Upper lobe of right lung (tissue), 1 donor: ENCODE results near the gene BTG2. TPM values are rescaled to one million over a fixed set of nuclear protein-coding genes. Genes with fewer than 3 reads are reported as not detected.

Experiments
- ATAC-seq: fragments of 200-7000 bp; cut with Tn5 transposase; one replicate; pipeline ENCODE4 v1.9.1; 2020; ENCODE audit warnings: mild to moderate bottlenecking, moderate library complexity
- DNase-seq: peaks from one replicate; pipeline ENCODE4 v3.0.0-alpha.2; 2020
- H3K27ac ChIP-seq: fragments of 200-600 bp; one replicate; pipeline ENCODE4 v1.8.0; 2022
- H3K27me3 ChIP-seq: fragments of 200-600 bp; one replicate; pipeline ENCODE4 v1.8.0; 2022; ENCODE audit warnings: mild to moderate bottlenecking
- H3K36me3 ChIP-seq: fragments of 200-600 bp; one replicate; pipeline ENCODE4 v1.8.0; 2022
- H3K4me1 ChIP-seq: fragments of 200-600 bp; one replicate; pipeline ENCODE4 v1.8.0; 2022
- H3K4me3 ChIP-seq: fragments of 200-600 bp; one replicate; pipeline ENCODE4 v1.8.0; 2022; ENCODE audit warnings: mild to moderate bottlenecking
- H3K9me3 ChIP-seq: fragments of 200-600 bp; one replicate; pipeline ENCODE4 v1.8.0; 2022
- intact Hi-C: fragments of 100-400 bp; cut with DNase I; formaldehyde crosslinking; loops from one replicate; pipeline ENCODE4 v1.11.0; 2022
- total RNA-seq: library from RNA; stranded (reverse); fragmentation: NEBNext Ultra II Directional; extraction: Animal tissue kit (Norgen Biotek cat#: 25700); gene quantifications from one replicate; pipeline ENCODE4 v1.2.1, GENCODE V29; 2021
- TF ChIP-seq, protein P1 (sequence below): fragments of 200-600 bp; IDR thresholded peaks from one replicate; pipeline ENCODE4 v1.8.0; 2022; ENCODE audit warnings: antibody characterized with exemption
- donor health status: DM: no; HTN: yes; CAD: no; lungs with severe emphysema.

BTG2 gene
- total RNA-seq, 1 donor from 2014 or later: 95.3 TPM

DNA sequence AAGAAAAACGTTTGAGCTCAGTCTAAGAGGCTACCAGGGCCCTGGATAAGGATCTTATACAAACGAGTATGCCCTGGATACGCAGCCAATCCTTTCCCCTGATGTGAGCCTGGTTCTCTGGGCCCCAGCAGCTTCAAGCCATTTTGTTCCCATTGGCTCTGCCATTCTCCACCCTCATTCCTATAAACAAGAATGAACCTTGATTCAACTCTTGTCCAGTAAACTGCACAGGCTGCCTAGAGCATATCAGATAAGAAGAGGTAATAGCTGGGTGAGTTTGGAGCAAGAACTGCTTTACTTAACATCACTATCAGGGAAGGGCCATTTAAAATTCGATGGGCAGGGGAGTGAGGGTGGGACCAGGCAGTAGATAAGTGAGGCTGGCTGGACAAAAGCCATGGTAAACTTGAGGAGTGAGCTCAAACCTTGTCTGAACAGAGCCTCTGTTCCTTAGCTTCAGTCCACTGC, 11.3 kb downstream of the BTG2 start:
- no peaks in the 10 kb centered on the region for H3K9me3 ChIP-seq
- intact Hi-C loops: no loop called here
- peaks cover 43% of the 10 kb centered on the region for H3K4me1 ChIP-seq
- peak overlapping the region; percentile 58 for H3K27ac ChIP-seq
- no peak for DNase-seq
- no peaks in the 10 kb centered on the region for H3K27me3 ChIP-seq
- no peak overlapping the region for H3K4me3 ChIP-seq
- TF ChIP-seq, protein P1, sequence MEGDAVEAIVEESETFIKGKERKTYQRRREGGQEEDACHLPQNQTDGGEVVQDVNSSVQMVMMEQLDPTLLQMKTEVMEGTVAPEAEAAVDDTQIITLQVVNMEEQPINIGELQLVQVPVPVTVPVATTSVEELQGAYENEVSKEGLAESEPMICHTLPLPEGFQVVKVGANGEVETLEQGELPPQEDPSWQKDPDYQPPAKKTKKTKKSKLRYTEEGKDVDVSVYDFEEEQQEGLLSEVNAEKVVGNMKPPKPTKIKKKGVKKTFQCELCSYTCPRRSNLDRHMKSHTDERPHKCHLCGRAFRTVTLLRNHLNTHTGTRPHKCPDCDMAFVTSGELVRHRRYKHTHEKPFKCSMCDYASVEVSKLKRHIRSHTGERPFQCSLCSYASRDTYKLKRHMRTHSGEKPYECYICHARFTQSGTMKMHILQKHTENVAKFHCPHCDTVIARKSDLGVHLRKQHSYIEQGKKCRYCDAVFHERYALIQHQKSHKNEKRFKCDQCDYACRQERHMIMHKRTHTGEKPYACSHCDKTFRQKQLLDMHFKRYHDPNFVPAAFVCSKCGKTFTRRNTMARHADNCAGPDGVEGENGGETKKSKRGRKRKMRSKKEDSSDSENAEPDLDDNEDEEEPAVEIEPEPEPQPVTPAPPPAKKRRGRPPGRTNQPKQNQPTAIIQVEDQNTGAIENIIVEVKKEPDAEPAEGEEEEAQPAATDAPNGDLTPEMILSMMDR: no peak
- H3K36me3 ChIP-seq: no peaks in the 10 kb centered on the region
- peak; percentile 83 for ATAC-seq

DNA sequence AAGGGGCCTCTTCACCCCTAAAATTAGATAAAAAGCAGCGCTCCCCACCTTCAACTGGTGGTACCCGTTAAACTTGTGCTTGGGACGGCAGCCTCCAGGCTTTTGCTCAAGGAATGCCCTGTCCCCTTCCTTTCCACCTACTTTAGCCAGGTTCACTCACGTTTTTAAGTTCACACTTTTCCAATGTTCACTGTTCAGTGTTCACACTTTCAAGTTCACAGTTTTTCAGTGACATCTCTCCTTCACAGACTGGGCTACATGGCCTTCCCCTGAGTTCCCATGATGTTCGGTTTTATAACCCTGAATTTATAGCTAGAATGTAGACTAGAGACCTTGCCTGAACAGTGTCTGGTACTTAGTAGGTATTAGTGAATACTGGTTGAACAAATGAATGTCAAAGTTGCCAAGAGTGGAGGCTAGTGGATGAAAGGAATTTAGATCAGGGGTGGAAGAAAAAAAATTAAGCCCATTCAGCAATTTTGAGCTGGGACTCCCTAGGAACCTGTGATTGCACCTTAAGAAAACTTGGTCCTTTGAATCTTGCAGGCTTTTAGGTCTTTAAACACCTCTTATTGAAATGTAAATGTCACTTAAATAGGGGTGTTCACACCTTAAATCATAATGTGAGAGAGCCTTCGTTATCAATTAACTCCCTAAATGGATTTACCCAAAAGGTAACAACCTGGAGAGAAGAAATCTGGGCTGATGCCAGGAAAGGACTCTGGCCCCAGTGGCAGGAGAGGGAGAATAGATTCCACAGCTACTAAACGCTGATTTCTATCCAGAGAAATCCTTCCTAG, 12.3 kb downstream of the BTG2 start:
- DNase-seq: no peak
- intact Hi-C loops: no loop called here
- TF ChIP-seq, protein P1: no peak
- no peak overlapping the region for H3K4me3 ChIP-seq
- no peaks in the 10 kb centered on the region for H3K9me3 ChIP-seq
- no peaks in the 10 kb centered on the region for H3K27me3 ChIP-seq
- H3K4me1 ChIP-seq: peaks cover 53% of the 10 kb centered on the region
- no peak for ATAC-seq
- H3K27ac ChIP-seq: peak overlapping the region; percentile 58
- H3K36me3 ChIP-seq: no peaks in the 10 kb centered on the region

DNA sequence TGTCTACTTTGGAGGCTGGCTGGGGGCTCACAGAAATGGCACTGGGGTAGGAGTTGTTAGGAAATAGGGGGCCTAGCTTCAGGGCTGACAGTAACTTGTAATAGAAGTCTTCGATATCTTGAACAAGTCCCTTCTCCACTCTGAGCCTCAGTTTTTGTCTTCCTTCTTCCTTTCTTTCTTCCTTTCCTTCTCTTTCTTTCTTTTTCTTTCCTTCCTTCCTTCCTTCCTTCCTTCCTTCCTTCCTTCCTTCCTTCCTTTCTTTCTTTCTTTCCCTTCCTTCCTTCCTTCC, 12.9 kb downstream of the BTG2 start:
- Histone ChIP-seq H3K36me3 (no peaks in the 10 kb centered on the region), H3K4me3 (no peak overlapping the region), H3K9me3 (no peaks in the 10 kb centered on the region), H3K27me3 (no peaks in the 10 kb centered on the region), H3K27ac (peak overlapping the region; percentile 58), H3K4me1 (peaks cover 59% of the 10 kb centered on the region)
- intact Hi-C loops: no loop called here
- DNase-seq (no peak), ATAC-seq (no peak)
- TF ChIP-seq, protein P1: no peak

DNA sequence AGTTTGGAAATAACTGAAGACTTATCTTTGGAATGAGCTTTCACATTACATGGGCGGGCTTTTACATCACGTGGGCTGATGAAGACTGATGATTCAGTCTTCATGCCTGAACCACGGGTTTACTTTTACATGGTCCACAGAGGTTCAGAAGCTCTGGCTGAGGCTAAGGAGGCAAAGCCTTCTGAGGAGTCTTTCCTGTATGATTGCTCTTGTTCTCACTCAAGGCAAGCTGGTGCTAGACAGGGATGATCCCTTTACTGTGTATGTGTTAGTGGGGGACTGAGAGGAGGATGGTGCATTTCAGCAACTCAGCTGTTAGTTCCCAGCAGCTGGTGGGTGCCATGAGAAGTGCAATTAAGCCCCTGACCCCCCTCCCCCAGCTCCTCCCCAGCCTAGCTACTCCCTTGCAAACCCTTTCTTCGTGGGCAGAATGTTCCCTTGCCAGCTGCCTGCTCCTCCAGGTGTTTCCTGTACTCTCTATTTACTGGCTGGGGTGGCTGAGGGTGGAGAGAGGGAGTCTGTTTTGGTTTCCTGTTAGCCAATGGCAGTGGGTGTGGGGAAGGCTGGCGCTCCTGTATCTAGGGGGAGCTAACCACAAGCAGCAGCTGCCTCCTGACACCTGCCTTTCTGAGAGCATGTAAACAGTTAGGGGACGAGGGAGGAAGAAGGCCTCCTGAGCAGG, 15.4 kb downstream of the BTG2 start:
- Histone ChIP-seq H3K36me3 (no peaks in the 10 kb centered on the region), H3K9me3 (no peaks in the 10 kb centered on the region), H3K4me1 (peaks cover 82% of the 10 kb centered on the region), H3K27me3 (no peaks in the 10 kb centered on the region), H3K4me3 (no peak overlapping the region), H3K27ac (peak overlapping the region; percentile 92)
- ATAC-seq (peak; percentile 51), DNase-seq (no peak)
- intact Hi-C loops: no loop called here
- TF ChIP-seq, protein P1: no peak

DNA sequence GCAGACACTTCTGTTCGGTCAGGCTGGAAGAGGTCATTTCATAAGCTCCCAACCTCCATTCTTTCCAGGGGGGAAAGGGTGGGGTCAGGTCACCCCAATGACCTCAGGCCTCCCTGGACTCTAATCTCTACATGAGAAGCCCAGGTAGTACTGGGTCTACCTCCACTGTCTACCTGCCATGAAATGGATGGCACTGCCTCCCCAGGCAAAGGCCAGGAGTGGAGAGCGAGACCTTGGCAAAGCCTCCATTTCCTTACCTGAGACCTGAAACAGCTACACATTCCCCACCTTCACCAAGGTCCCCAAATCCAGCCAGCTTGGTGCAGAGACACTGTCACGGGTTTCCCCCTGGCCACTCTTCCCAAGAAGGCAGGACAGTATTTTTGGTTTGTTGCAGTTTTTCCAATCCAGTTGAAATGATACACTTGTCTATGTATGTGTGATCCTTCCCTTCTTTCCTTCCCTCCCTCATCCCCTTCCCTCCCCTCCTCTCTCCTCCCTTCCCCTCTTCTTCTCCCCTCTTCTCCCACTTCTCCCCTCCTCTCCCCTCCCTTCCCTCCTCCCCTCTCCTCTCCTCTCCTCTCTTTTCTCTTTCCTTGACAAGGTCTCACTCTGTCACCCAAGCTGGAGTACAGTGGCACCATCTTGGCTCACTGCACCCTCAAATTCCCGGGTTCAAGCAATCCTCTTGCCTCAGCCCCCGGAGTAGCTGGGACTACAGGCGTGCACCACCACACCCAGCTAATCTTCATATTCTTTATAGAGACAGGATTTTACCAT, 16.1 kb downstream of the BTG2 start:
- DNase-seq (no peak), ATAC-seq (no peak)
- Histone ChIP-seq H3K4me1 (peaks cover 82% of the 10 kb centered on the region), H3K9me3 (no peaks in the 10 kb centered on the region), H3K36me3 (no peaks in the 10 kb centered on the region), H3K4me3 (no peak overlapping the region), H3K27ac (peak overlapping the region; percentile 92), H3K27me3 (no peaks in the 10 kb centered on the region)
- intact Hi-C loops: no loop called here
- TF ChIP-seq, protein P1: no peak
